Activated naive CD4-positive, alpha-beta T cell treated with anti-CD3 and anti-CD28 coated beads, Interleukin-2, amount 50 U/mL, for 24 hours (primary cell): Measurements from ENCODE around the gene PANX2.

Experiments used
- H3K27ac Mint-ChIP-seq: one replicate; pipeline ENCODE4 v1.8.0; 2021; ENCODE audit warnings: mild to moderate bottlenecking, mixed read lengths
- H3K27me3 Mint-ChIP-seq: one replicate; pipeline ENCODE4 v1.8.0; 2021; ENCODE audit warnings: mixed read lengths
- H3K36me3 Mint-ChIP-seq: one replicate; pipeline ENCODE4 v1.8.0; 2021; ENCODE audit warnings: mixed read lengths
- H3K4me1 Mint-ChIP-seq: one replicate; pipeline ENCODE4 v1.8.0; 2021; ENCODE audit warnings: mixed read lengths
- H3K4me3 Mint-ChIP-seq: one replicate; pipeline ENCODE4 v1.8.0; 2021; ENCODE audit warnings: mild to moderate bottlenecking, mixed read lengths
- H3K9me3 Mint-ChIP-seq: one replicate; pipeline ENCODE4 v1.8.0; 2021; ENCODE audit warnings: mixed read lengths

PANX2 gene

DNA sequence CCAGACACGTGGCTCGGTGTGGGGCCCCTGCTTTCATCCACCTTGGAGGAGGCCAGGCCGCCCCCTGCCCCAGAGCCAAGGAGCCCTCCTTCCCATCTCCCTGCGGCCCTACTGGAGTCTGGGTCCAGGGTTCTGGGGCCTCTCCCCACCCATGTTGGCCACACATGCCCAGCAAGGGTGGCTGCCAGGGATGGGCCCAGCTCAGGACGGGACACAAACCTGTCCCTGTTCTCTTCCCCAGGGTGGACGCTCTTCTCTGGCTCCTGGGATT is 4.6 kb downstream of the PANX2 start:
- peaks cover 7% of the 10 kb centered on the region for H3K27me3 Mint-ChIP-seq

DNA sequence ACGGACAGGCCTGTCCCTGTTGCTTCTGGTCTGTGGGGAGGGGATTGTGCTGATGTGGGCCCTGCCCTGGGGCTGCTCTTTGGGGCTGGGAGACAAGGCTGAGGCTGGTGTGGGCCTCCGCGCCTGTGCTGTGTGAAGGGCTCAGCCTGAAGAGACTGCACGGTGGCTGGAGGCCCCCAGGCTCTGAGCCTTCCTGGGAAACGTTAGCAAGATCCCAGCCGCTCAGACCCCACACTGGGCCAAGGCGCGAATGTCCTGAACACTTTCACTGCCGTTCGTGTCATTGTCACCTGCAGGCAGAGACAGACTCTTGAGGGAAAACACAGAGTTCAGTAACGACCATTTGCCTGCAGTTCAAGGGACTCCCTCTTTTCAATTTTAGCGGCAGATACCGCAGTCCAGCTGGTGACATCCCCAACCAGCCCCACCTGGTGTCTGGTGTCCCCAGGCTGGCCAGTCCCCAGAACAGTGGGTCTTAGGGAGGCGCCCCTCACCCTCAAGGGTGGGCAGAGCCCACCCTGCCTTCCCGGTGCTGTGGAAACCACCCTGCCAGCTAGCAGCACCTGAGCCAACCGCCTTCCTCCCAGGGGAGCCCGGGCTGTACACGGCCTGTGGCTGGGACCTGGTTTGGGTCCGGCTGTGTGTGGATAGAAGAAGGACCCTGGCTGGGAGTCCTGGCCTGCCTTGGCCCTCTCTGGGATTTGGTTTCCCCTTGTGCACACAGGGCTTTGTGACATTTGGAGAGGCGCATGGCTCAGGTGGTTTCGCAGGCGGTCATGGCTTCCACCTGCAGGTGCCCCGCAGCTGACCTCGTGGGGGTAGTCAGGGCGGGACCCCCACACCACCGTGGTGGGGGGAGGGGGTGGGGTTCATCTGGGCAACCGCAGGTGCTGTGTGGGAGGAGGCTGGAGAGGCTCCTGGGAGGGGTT is 5.7 kb downstream of the PANX2 start:
- peaks cover 4% of the 10 kb centered on the region for H3K27me3 Mint-ChIP-seq
- no peaks in the 10 kb centered on the region for H3K36me3 Mint-ChIP-seq
- H3K27ac Mint-ChIP-seq: no peak overlapping the region
- no peak overlapping the region for H3K4me3 Mint-ChIP-seq
- H3K4me1 Mint-ChIP-seq: peaks cover 3% of the 10 kb centered on the region
- no peaks in the 10 kb centered on the region for H3K9me3 Mint-ChIP-seq

More for the DNA sequence above, 4.6 kb downstream of the PANX2 start:
- Mint-ChIP-seq H3K9me3 (no peaks in the 10 kb centered on the region), H3K4me3 (no peak overlapping the region), H3K27ac (no peak overlapping the region), H3K36me3 (no peaks in the 10 kb centered on the region), H3K4me1 (peaks cover 3% of the 10 kb centered on the region)

DNA sequence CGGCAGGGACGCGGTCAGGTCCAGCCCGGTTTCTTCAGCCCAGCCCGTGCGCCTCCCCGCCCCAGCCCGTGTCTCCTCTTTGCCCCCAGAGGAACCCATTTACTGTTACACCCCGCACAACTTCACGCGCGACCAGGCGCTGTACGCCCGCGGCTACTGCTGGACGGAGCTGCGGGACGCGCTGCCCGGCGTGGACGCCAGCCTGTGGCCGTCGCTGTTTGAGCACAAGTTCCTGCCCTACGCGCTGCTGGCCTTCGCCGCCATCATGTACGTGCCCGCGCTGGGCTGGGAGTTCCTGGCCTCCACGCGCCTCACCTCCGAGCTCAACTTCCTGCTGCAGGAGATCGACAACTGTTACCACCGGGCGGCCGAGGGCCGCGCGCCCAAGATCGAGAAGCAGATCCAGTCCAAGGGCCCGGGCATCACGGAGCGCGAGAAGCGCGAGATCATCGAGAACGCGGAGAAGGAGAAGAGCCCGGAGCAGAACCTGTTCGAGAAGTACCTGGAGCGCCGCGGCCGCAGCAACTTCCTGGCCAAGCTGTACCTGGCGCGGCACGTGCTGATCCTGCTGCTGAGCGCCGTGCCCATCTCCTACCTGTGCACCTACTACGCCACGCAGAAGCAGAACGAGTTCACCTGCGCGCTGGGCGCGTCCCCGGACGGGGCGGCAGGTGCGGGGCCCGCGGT is 6.5 kb downstream of the PANX2 start:
- Mint-ChIP-seq H3K4me1 (peaks cover 3% of the 10 kb centered on the region), H3K27ac (no peak overlapping the region), H3K4me3 (no peak overlapping the region), H3K36me3 (no peaks in the 10 kb centered on the region), H3K9me3 (no peaks in the 10 kb centered on the region), H3K27me3 (peaks cover 4% of the 10 kb centered on the region)

DNA sequence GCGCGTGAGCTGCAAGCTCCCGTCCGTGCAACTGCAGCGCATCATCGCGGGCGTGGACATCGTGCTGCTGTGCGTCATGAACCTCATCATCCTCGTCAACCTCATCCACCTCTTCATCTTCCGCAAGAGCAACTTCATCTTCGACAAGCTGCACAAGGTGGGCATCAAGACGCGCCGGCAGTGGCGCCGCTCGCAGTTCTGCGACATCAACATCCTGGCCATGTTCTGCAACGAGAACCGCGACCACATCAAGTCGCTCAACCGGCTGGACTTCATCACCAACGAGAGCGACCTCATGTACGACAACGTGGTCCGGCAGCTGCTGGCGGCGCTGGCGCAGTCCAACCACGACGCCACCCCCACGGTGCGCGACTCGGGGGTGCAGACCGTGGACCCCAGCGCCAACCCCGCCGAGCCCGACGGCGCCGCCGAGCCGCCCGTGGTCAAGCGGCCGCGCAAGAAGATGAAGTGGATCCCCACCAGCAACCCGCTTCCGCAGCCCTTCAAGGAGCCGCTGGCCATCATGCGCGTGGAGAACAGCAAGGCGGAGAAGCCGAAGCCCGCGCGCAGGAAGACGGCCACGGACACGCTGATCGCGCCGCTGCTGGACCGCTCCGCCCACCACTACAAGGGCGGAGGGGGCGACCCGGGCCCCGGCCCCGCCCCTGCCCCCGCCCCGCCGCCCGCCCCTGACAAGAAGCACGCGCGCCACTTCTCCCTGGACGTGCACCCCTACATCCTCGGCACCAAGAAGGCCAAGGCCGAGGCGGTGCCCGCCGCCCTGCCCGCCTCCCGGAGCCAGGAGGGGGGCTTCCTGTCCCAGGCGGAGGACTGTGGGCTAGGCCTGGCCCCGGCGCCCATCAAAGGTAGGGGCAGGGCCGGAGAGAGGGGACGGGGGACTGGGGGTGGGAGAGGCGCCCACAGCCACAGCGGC is 7.3 kb downstream of the PANX2 start:
- Mint-ChIP-seq H3K9me3 (no peaks in the 10 kb centered on the region), H3K27me3 (peaks cover 2% of the 10 kb centered on the region), H3K36me3 (no peaks in the 10 kb centered on the region), H3K27ac (no peak overlapping the region), H3K4me3 (no peak overlapping the region), H3K4me1 (peaks cover 3% of the 10 kb centered on the region)

DNA sequence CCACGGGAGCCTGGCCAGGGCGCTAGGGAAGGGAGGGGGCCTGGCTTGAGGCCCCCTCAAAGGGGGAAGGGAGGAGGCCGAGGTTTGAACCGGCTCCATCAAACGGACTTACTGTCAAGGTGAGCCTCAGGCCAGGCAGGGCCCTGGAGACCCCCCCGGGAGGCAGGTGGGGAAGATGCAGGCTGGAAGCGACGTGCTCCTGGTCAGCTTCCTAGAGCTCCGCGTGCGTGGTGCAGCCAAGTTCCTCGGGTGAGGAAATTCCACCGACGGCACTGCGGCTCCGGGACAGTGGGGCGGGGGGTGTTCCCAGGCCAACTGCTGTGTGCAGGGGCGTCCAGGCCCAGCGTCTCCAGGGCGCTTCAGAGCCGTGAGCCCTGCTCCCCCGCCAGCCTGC is 7.9 kb downstream of the PANX2 start:
- Mint-ChIP-seq H3K4me1 (peaks cover 3% of the 10 kb centered on the region), H3K27me3 (peaks cover 2% of the 10 kb centered on the region), H3K27ac (no peak overlapping the region), H3K4me3 (no peak overlapping the region), H3K36me3 (no peaks in the 10 kb centered on the region), H3K9me3 (no peaks in the 10 kb centered on the region)

DNA sequence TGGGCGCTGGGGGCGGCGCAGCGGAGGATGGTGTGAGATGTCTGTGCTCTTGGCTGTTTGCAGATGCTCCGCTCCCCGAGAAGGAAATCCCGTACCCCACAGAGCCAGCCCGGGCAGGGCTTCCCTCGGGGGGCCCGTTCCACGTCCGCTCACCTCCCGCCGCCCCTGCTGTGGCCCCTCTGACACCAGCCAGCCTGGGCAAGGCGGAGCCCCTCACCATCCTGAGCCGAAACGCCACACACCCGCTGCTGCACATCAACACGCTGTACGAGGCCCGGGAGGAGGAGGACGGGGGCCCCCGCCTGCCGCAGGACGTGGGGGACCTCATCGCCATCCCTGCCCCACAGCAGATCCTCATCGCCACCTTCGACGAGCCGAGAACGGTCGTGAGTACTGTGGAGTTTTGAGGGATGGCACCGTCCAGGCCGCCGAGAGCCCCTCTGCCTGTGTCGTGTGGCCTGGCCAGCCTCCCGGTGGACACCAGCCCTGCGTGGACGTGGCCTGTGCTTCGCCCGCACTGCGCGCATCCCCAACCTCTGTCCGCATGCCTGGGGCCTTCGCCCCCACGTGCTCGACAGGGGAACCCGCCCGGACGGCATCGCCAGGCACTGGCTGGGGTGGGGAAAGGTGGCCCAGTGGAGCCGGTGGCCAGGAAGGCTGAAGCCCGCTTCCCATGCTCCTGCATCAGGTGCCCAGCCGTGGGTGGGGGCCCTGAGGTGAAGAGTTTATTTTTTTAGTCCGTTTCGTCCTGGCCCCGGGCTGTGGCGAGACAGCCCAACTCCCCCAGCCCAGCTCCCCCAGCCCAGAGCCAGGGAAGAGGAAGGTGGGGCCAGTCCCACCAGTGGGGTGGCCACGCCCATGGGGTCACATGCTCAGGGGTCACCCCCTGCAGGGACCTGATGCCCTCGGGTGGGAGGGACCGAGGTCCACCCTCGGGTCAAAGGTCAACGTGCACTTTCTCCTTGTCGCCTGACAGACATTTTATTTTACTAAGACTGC is 8.6 kb downstream of the PANX2 start:
- H3K27me3 Mint-ChIP-seq: peaks cover 2% of the 10 kb centered on the region
- H3K9me3 Mint-ChIP-seq: no peaks in the 10 kb centered on the region
- no peaks in the 10 kb centered on the region for H3K36me3 Mint-ChIP-seq
- H3K27ac Mint-ChIP-seq: no peak overlapping the region
- no peak overlapping the region for H3K4me3 Mint-ChIP-seq
- H3K4me1 Mint-ChIP-seq: peaks cover 3% of the 10 kb centered on the region

DNA sequence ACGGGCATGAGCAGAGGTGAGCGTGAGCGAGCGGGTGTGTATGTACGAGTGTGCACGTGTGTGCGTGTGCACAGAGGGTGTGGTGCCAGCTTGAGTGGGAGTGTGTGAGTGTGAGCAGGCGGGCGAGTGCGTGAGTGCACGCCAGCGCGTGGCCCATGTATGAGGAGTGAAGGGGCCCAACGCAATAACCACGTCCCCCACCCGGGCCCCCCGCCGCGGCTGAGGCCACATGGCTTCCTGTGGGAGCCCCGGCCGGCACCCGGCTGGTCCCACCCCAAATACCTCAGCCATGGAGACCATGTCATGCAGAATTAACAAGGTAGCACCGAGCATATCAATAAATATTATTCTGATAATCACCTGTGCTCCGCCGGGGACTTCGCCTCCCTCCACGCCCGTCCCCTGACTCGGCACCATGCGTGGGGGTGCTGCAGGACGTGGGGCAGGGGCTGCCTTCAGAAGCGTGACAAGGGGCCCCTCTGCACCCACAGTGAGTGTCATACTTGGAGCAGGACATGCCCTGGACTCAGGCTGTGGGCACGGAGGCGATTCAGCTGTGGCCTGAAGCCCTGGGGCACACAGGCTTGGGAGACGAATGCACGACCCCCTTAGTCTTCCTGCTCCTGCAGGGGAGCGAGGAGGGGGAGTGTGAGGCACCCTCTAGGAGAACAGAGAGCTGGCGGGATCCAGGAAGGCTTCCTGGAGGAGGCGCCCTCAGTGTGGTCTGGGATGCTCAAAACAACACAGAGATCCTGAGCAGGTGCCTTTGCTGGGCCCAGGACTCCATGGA is 9.6 kb downstream of the PANX2 start:
- H3K27me3 Mint-ChIP-seq: peaks cover 2% of the 10 kb centered on the region
- no peak overlapping the region for H3K27ac Mint-ChIP-seq
- no peak overlapping the region for H3K4me3 Mint-ChIP-seq
- H3K36me3 Mint-ChIP-seq: no peaks in the 10 kb centered on the region
- peaks cover 6% of the 10 kb centered on the region for H3K4me1 Mint-ChIP-seq
- no peaks in the 10 kb centered on the region for H3K9me3 Mint-ChIP-seq

DNA sequence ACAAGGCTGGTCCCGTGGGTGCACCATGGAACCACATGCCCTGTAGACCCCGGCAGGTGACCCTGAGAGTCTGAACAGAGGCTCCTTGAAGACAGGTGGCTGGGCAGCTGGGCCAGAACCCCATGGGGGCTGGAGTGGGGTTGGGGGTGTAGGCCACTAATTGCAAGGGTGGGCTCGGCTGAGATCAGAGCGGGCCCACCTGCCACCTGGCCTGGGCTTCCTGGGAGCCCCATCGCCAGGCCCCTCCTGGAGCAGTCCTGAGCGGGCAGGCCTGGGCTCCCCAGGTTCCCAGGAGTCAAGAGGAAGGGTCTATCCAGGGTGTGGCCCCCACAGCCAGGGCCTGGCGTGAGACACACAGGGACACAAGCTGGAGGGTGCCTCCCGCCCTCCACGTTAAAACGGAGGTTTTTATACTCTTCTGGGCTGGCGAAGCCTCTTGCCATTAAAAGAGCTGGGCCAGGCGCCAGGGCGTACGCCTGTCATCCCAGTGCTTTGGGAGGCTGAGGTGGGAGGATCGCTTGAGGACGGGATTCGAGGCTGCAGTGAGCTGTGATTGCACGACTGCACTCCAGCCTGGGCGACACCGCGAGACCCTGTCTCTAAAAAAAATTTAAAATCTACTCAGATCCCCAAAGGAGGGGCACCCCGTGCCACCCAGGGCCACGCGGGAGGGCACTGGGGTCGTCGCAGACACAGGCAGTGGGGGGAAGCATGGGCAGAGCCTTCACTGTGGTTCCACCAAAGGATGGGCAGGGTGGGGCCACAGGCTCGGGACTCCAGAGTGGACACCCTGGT is 10.4 kb downstream of the PANX2 start:
- no peaks in the 10 kb centered on the region for H3K36me3 Mint-ChIP-seq
- H3K4me3 Mint-ChIP-seq: no peak overlapping the region
- H3K27me3 Mint-ChIP-seq: peaks cover 2% of the 10 kb centered on the region
- H3K27ac Mint-ChIP-seq: no peak overlapping the region
- H3K9me3 Mint-ChIP-seq: no peaks in the 10 kb centered on the region
- H3K4me1 Mint-ChIP-seq: peaks cover 9% of the 10 kb centered on the region

DNA sequence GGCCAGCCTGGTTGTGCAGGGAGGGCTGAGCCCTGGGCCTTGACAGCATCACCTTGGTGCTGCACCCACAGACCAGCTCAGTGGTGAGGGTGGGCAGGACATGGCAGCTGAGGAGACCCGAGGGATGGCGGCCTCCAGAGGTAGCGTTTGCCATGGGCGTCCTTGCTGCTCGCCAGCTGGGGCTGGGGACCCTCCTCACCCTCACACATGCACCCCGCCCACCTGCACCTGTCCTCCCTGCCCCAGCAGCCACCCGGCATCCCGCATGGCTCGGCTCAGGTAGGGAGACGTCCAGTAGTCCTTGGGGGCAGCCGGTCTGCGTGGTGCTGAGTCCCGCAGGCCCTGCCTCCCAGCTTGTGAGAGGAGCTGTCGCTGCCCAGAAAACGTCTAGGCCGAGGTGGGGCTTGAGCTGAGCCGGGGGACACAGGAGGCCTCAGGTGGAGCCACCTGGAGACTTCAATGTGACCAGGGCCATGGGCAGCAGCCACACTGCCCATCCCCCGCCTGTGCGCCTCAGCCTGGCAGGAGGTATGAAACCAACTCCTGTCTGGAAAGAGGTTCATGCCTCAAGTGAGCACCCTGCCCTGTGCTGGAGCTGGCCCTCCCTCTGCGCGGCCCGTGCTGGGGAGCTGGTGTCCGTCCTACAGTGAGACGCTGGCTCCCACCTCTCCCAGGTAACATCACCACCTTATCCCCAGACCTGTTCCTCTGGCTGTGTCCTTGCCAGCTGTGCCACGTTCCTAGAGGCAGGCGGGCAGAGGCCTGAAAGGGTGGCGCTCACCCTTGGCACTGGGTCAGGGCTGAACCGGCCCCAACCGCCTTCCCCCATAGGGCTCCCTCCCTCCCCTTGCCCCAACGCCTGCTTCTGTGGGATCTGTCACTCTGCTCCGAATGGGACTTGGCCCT is 11.9 kb downstream of the PANX2 start:
- Mint-ChIP-seq H3K4me1 (peaks cover 15% of the 10 kb centered on the region), H3K36me3 (peaks cover 1% of the 10 kb centered on the region), H3K27me3 (peaks cover 2% of the 10 kb centered on the region), H3K27ac (no peak overlapping the region), H3K9me3 (no peaks in the 10 kb centered on the region), H3K4me3 (no peak overlapping the region)

DNA sequence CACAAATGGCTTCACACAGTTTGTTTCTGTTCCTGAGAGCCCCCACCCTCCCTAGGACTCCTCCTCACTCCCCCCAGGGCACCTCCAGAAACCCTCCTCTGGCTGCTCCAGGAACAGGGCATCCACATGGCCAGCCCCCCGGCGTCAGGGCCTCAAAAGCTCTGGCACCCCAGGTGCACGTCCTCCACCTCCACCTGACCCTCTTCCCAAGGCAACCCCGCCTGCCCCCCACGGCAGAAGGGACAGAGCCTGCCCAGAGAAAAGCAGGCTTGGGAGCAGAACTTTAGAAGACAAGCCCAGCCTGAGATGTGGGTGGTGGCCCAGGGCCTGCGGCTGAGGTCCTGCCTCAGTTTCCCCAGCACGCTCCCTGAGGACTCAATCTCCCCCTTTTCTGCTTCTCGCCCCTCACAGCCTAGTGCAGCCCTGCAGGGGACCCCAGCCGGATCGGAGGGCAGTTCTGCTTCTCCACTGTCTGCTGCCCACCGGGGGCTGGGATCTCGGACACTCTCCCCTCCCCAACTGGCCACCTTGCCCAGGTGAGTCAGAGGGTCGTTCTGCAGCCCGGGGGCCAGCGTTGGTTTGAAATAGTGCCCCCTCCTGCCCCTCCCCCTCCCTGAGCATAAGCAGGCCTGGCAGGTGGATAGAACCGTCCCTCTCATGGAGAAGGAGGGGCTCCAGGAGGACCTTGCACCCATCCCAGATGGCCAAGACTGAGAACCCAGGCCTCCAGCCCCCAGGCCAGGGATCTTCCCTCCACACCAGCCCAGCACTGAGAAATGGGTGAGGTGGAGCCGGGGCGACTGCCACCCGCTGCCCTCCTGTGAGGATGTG is 12.8 kb downstream of the PANX2 start:
- Mint-ChIP-seq H3K36me3 (peaks cover 1% of the 10 kb centered on the region), H3K4me3 (peak overlapping the region; percentile 54), H3K27ac (no peak overlapping the region)

DNA sequence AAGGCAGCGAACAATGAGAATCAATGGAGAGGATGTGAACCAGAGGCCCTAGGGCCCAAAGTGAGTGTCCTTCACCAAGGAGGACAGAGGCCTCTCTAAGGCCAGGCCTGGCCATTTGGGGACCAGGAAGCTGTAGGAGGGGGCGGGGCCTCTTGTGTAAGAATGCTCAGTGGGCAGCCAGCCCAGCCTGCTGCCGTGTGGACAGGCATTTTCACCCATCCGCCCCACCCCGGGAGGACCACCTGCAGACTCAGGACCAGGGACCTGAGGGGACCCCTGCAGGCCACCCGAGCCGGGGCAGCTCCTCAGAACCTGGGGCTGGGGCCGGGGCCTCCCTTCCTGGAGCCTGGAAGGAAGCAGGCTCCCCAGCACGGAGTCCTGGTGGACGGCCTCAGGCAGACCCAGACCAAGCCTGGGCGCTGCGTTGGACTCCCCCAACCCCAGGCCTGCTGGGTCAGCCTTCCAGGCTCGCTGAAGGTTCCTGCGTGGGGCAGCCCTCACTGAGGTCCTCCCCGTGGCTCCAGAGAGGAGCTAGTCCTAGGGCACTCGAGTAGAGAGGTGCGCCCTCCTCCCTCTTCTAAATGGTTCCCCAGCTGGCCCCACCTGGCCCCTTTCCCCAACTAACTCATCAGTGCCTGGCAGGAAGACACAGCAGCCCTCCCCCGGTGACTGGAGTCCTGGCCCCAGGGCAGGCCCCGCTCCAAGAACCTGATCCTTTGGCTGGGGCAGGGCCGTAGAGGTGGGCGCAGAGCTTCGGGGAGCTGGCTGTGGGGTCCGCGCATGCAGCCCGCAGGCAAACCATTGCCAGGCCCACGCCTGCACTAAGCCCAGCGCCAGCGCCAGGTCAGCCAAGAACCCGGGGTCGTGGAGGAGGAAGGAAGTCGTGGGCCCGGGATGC is 13.7 kb downstream of the PANX2 start:
- no peaks in the 10 kb centered on the region for H3K9me3 Mint-ChIP-seq
- H3K4me3 Mint-ChIP-seq: peak overlapping the region; percentile 81
- H3K27ac Mint-ChIP-seq: no peak overlapping the region
- peaks cover 26% of the 10 kb centered on the region for H3K4me1 Mint-ChIP-seq
- H3K27me3 Mint-ChIP-seq: peaks cover 2% of the 10 kb centered on the region
- peaks cover 1% of the 10 kb centered on the region for H3K36me3 Mint-ChIP-seq

More for the DNA sequence above, 12.8 kb downstream of the PANX2 start:
- Mint-ChIP-seq H3K27me3 (peaks cover 2% of the 10 kb centered on the region), H3K4me1 (peaks cover 19% of the 10 kb centered on the region), H3K9me3 (no peaks in the 10 kb centered on the region)
